H1 (cell line): Measurements from ENCODE around the gene ADAM23. TPM values are rescaled to one million over a fixed set of nuclear protein-coding genes. Genes with fewer than 3 reads are reported as not detected.

Source experiments
- CTCF ChIA-PET: fragments of 300-600 bp; sonication (Branson Sonifier 250); formaldehyde crosslinking; loops from one replicate; lab custom pipeline; 2021; ENCODE audit not compliant: partially characterized antibody; lab: Charles Lee
- POLR2A ChIA-PET: fragments of 300-600 bp; sonication (Branson Sonifier 250); formaldehyde crosslinking; loops from one replicate; lab custom pipeline; 2021; ENCODE audit warnings: inconsistent platforms; ENCODE audit not compliant: partially characterized antibody; lab: Charles Lee
- DNase-seq, 2 experiments: peaks; one replicate each; pipeline versions ENCODE4 v3.0.0 to v3.0.0-alpha.2; 2010 to 2022; ENCODE audit warnings: low spot score in 2 of 2, low read depth in 1 of 2, mixed read lengths in 1 of 2
- FAIRE-seq: peaks from 2 replicates; lab custom pipeline; 2011; peaks lifted over from hg19 to GRCh38; lab: Jason Lieb, UNC
- H2AFZ ChIP-seq: 2 replicates; pipeline ENCODE4 v1.8.1; 2012; ENCODE audit warnings: low read length, inconsistent platforms
- H2AK5ac ChIP-seq: 2 replicates; pipeline ENCODE4 v1.6.1; 2013; ENCODE audit warnings: low read depth, low read length
- H2BK120ac ChIP-seq: replicated peaks from 2 replicates; pipeline ENCODE3; 2013; ENCODE audit warnings: low read depth, low read length, inconsistent platforms
- H2BK12ac ChIP-seq: 2 replicates; pipeline ENCODE4 v1.6.1; 2013; ENCODE audit warnings: low read depth, low read length
- H2BK15ac ChIP-seq: 2 replicates; pipeline ENCODE4 v1.6.1; 2013; ENCODE audit warnings: low read length
- H2BK20ac ChIP-seq: 2 replicates; pipeline ENCODE4 v1.6.1; 2013; ENCODE audit warnings: low read length
- H2BK5ac ChIP-seq: 2 replicates; pipeline ENCODE4 v1.6.1; 2013; ENCODE audit warnings: low read depth, low read length
- H3K14ac ChIP-seq: 2 replicates; pipeline ENCODE4 v1.6.1; 2013; ENCODE audit warnings: inconsistent platforms; ENCODE audit not compliant: insufficient read length
- H3K18ac ChIP-seq: 2 replicates; pipeline ENCODE4 v1.6.1; 2013; ENCODE audit warnings: low read length; ENCODE audit errors: extremely low read depth
- H3K23ac ChIP-seq: 2 replicates; pipeline ENCODE4 v1.6.1; 2013; ENCODE audit warnings: inconsistent platforms; ENCODE audit not compliant: insufficient read length
- H3K23me2 ChIP-seq: 2 replicates; pipeline ENCODE4 v1.6.1; 2013; ENCODE audit warnings: low read depth, low read length
- H3K27ac ChIP-seq: 2 replicates; pipeline ENCODE4 v1.6.1; 2011; ENCODE audit warnings: low read depth, low read length, inconsistent platforms
- H3K27me3 ChIP-seq, 4 experiments: replicated peaks in 1 of 4; 1 replicate in 1 of 4; 2 replicates in 3 of 4; pipeline versions ENCODE4 v1.6.1 to v1.8.1; 2011 to 2013; ENCODE audit warnings: low read length in 3 of 4, mild to moderate bottlenecking in 3 of 4, inconsistent platforms in 2 of 4, mixed read lengths in 2 of 4, moderate library complexity in 1 of 4; ENCODE audit not compliant: control insufficient read depth in 3 of 4, insufficient read depth in 3 of 4; ENCODE audit errors: extremely low read depth in 1 of 4
- H3K36me3 ChIP-seq, 4 experiments: 2 replicates each; pipeline versions ENCODE4 v1.6.1 to v1.8.1; 2011 to 2013; ENCODE audit warnings: mild to moderate bottlenecking in 4 of 4, low read length in 3 of 4, moderate library complexity in 2 of 4, control low read depth in 1 of 4, inconsistent platforms in 1 of 4; ENCODE audit not compliant: insufficient read depth in 4 of 4, control insufficient read depth in 2 of 4
- H3K4ac ChIP-seq: replicated peaks from 2 replicates; pipeline ENCODE3; 2013; ENCODE audit warnings: low read length, low read depth, mixed read lengths, inconsistent platforms; ENCODE audit not compliant: insufficient read length
- H3K4me1 ChIP-seq, 4 experiments: replicated peaks in 1 of 4; 1 replicate in 1 of 4; 2 replicates in 3 of 4; pipeline versions ENCODE4 v1.6.1 to v1.8.1; 2011 to 2013; ENCODE audit warnings: low read length in 3 of 4, inconsistent platforms in 2 of 4, mixed read lengths in 1 of 4; ENCODE audit not compliant: insufficient read depth in 4 of 4, control insufficient read depth in 3 of 4
- H3K4me2 ChIP-seq, 2 experiments: 2 replicates each; pipeline versions ENCODE4 v1.6.1 to v1.8.1; 2011 to 2013; ENCODE audit warnings: low read depth in 2 of 2, low read length in 2 of 2, control low read depth in 1 of 2, inconsistent platforms in 1 of 2, mild to moderate bottlenecking in 1 of 2; ENCODE audit not compliant: insufficient read depth in 1 of 2
- H3K4me3 ChIP-seq, 4 experiments: fragments of 200-600, 300-600 bp in 1 of 4; sonication (generic), shearing (Covaris generic), sonication (Bioruptor Twin) in 1 of 4; 2 replicates each; pipeline versions ENCODE4 v1.5.1 to v1.8.1; 2011 to 2016; ENCODE audit warnings: low read length in 4 of 4, low read depth in 3 of 4, control low read depth in 2 of 4, inconsistent platforms in 2 of 4, mild to moderate bottlenecking in 2 of 4, mixed read lengths in 1 of 4, moderate library complexity in 1 of 4; ENCODE audit not compliant: insufficient read depth in 2 of 4; ENCODE audit errors: extremely low read depth in 1 of 4
- H3K56ac ChIP-seq: replicated peaks from 2 replicates; pipeline ENCODE3; 2013; ENCODE audit warnings: low read depth, mild to moderate bottlenecking, mixed read lengths, low read length, inconsistent platforms; ENCODE audit not compliant: insufficient read length
- H3K79me1 ChIP-seq: 2 replicates; pipeline ENCODE4 v1.6.1; 2013; ENCODE audit warnings: low read depth, low read length, control low read depth
- H3K79me2 ChIP-seq, 2 experiments: 2 replicates each; pipeline versions ENCODE4 v1.6.1 to v1.8.1; 2012 to 2013; ENCODE audit warnings: low read length in 2 of 2, mild to moderate bottlenecking in 2 of 2, inconsistent platforms in 1 of 2; ENCODE audit not compliant: insufficient read depth in 2 of 2, control insufficient read depth in 1 of 2
- H3K9ac ChIP-seq, 4 experiments: replicated peaks in 1 of 4; 1 replicate in 1 of 4; 2 replicates in 3 of 4; pipeline versions ENCODE4 v1.6.1 to v1.8.1; 2011 to 2013; ENCODE audit warnings: low read depth in 3 of 4, low read length in 3 of 4, control low read depth in 2 of 4, mild to moderate bottlenecking in 2 of 4, moderate library complexity in 2 of 4, inconsistent platforms in 1 of 4; ENCODE audit errors: extremely low read depth in 1 of 4
- H3K9me3 ChIP-seq, 2 experiments: 2 replicates each; pipeline versions ENCODE4 v1.6.1 to v1.8.1; 2012 to 2013; ENCODE audit warnings: mild to moderate bottlenecking in 2 of 2, moderate library complexity in 2 of 2, control low read depth in 1 of 2, inconsistent platforms in 1 of 2, low read depth in 1 of 2, low read length in 1 of 2, mixed read lengths in 1 of 2; ENCODE audit not compliant: insufficient read depth in 2 of 2
- H4K20me1 ChIP-seq, 2 experiments: replicated peaks in 1 of 2; 2 replicates each; pipeline versions ENCODE3 to v1.8.1; 2011 to 2013; ENCODE audit warnings: inconsistent platforms in 2 of 2, low read length in 2 of 2, mild to moderate bottlenecking in 1 of 2; ENCODE audit not compliant: insufficient read depth in 2 of 2, control insufficient read depth in 1 of 2
- H4K5ac ChIP-seq: 2 replicates; pipeline ENCODE4 v1.6.1; 2013; ENCODE audit warnings: low read length, low read depth, mixed read lengths, inconsistent platforms; ENCODE audit not compliant: insufficient read length
- H4K8ac ChIP-seq: 2 replicates; pipeline ENCODE4 v1.8.0; 2013; ENCODE audit warnings: mild to moderate bottlenecking, moderate library complexity, low read length, inconsistent platforms; ENCODE audit not compliant: insufficient read depth; ENCODE audit errors: extremely low read depth
- H4K91ac ChIP-seq: replicated peaks from 2 replicates; pipeline ENCODE3; 2013; ENCODE audit warnings: low read length, mixed read lengths, inconsistent platforms; ENCODE audit not compliant: insufficient read length
- CBX8 ChIP-seq: fragments of 300-800, 300-1000 bp; sonication (generic); IDR thresholded peaks from 2 replicates; pipeline ENCODE4 v1.7.1; 2016; ENCODE audit warnings: low read depth, low read length, borderline replicate concordance
- WGBS, 2 experiments: shearing (Covaris generic) in 1 of 2; methylation state at CpG; one replicate each; pipeline versions ENCODE4 v1.1.6 to v1.1.7; 2013 to 2015; ENCODE audit warnings: low lambda C conversion rate in 2 of 2, mixed read lengths in 2 of 2, inconsistent platforms in 1 of 2, low coverage in 1 of 2, missing lambda C conversion rate in 1 of 2; ENCODE audit not compliant: insufficient replicate concordance in 2 of 2, insufficient coverage in 1 of 2, insufficient read length in 1 of 2; ENCODE audit errors: extremely low coverage in 1 of 2, missing lambda C conversion rate in 1 of 2; 5-methylcytosine and 5-hydroxymethylcytosine counted together
- polyA plus RNA-seq, 7 experiments: library from polyadenylated mRNA; depleted of rRNA in 3 of 7; stranded (reverse) in 5 of 7; unstranded in 2 of 7; fragments of >200 nt in 5 of 7; fragments of 200-250 nt in 2 of 7; gene quantifications; 1 replicate in 5 of 7; 2 replicates in 1 of 7; 4 replicates in 1 of 7; pipeline versions ENCODE4 v1.2.1 to v1.2.3, GENCODE V29; 2011 to 2013; ENCODE audit warnings: missing spikeins in 2 of 7, mixed read lengths in 2 of 7
- total RNA-seq: library from RNA; stranded (reverse); fragmentation: NEBNext Ultra II Directional; extraction: Animal tissue kit (Norgen Biotek cat#: 25700); gene quantifications from 2 replicates; pipeline ENCODE4 v1.2.1, GENCODE V29; 2021

ADAM23 gene
- total and polyA plus RNA-seq, 2 of the 8 experiments (the other 6 are each of a cell fraction or from before 2014, with no cell fraction given): 9.9 to 20.8 TPM

- H3K36me3 ChIP-seq: no peaks in the 10 kb centered on the region
- no peak overlapping the region for H2AFZ ChIP-seq
- H3K4me3 ChIP-seq: no peak overlapping the region
- no peaks in the 10 kb centered on the region for H4K20me1 ChIP-seq
- no peak overlapping the region for H4K91ac ChIP-seq
- H3K14ac ChIP-seq: no peak overlapping the region
- no peak for DNase-seq
- no peak overlapping the region for H2BK15ac ChIP-seq
- no peak overlapping the region for H4K8ac ChIP-seq
- H2BK12ac ChIP-seq: no peak overlapping the region
- no peak overlapping the region for H2BK20ac ChIP-seq
- H3K18ac ChIP-seq: no peak overlapping the region
- H3K9ac ChIP-seq: no peak overlapping the region
- no peak overlapping the region for H2BK5ac ChIP-seq
- no peaks in the 10 kb centered on the region for H3K27me3 ChIP-seq
- H3K4ac ChIP-seq: no peak overlapping the region
- no peak overlapping the region for H3K4me2 ChIP-seq
- no peak overlapping the region for H2BK120ac ChIP-seq
- no peak for TF ChIP-seq CBX8
- H2AK5ac ChIP-seq: no peak overlapping the region
- H3K23me2 ChIP-seq: no peaks in the 10 kb centered on the region
- CTCF ChIA-PET: no interaction called here
- no peak overlapping the region for H4K5ac ChIP-seq
- no peak overlapping the region for H3K56ac ChIP-seq
- no peaks in the 10 kb centered on the region for H3K79me2 ChIP-seq
- no peak overlapping the region for H3K23ac ChIP-seq
- H3K27ac ChIP-seq: no peak overlapping the region
- H3K4me1 ChIP-seq: no peaks in the 10 kb centered on the region
- H3K9me3 ChIP-seq: no peaks in the 10 kb centered on the region
- no peaks in the 10 kb centered on the region for H3K79me1 ChIP-seq
- POLR2A ChIA-PET: interaction anchor here (0.8 kb wide), 1 partner anchor 12 kb away, joined by 3 read pairs; no protein-coding TSS in a partner anchor
- FAIRE-seq: no peak
- 89% methylated on average over 6 of the region's 6 CpGs; no CpG with 5 or more reads in 1 of the 2 experiments for WGBS, 2 experiments
These were observed 10.9 kb upstream of the ADAM23 start for GRCh38 chr2:206432193-206433082.
